WTC11 (cell line): ENCODE measurements around the gene SLC2A10. TPM values are rescaled to one million over a fixed set of nuclear protein-coding genes. Genes with fewer than 3 reads are reported as not detected.

Source experiments
- AR ChIP-seq: fragments of 250-450 bp; sonication (Bioruptor Pico); IDR thresholded peaks from 2 replicates; pipeline ENCODE4 v1.9.0; 2021; ENCODE audit warnings: mild to moderate bottlenecking
- ERG ChIP-seq: fragments of 250-450 bp; sonication (Bioruptor Pico); IDR thresholded peaks from 2 replicates; pipeline ENCODE4 v1.8.0; 2021; ENCODE audit warnings: mild to moderate bottlenecking
- GABPB1 ChIP-seq: sonication (generic); formaldehyde crosslinking; IDR thresholded peaks from 2 replicates; pipeline ENCODE4 v1.8.1; 2023; ENCODE audit warnings: mild to moderate bottlenecking, missing genetic modification reagents
- GTF2I ChIP-seq: fragments of 250-450 bp; sonication (Bioruptor Pico); conservative IDR thresholded peaks from 2 replicates; pipeline ENCODE4 v1.4.0; 2021; ENCODE audit warnings: mild to moderate bottlenecking
- IRF2 ChIP-seq: sonication (generic); formaldehyde crosslinking; IDR thresholded peaks from 2 replicates; pipeline ENCODE4 v1.8.0; 2022; ENCODE audit warnings: low read depth, missing genetic modification reagents, borderline replicate concordance
- JAZF1 ChIP-seq: fragments of 250-450 bp; sonication (Bioruptor Pico); IDR thresholded peaks from 2 replicates; pipeline ENCODE4 v1.9.0; 2021; ENCODE audit warnings: moderate library complexity, mild to moderate bottlenecking, inconsistent platforms
- MXD4 ChIP-seq: fragments of 250-450 bp; sonication (Bioruptor Pico); IDR thresholded peaks from 2 replicates; pipeline ENCODE4 v1.8.0; 2021; ENCODE audit warnings: mild to moderate bottlenecking, moderate library complexity, borderline replicate concordance
- MYBL2 ChIP-seq: sonication (generic); formaldehyde crosslinking; IDR thresholded peaks from 2 replicates; pipeline ENCODE4 v1.8.1; 2023; ENCODE audit warnings: mild to moderate bottlenecking, moderate library complexity, missing genetic modification reagents
- NR1H2 ChIP-seq: sonication (generic); formaldehyde crosslinking; IDR thresholded peaks from 2 replicates; pipeline ENCODE4 v1.9.0; 2021; ENCODE audit warnings: mild to moderate bottlenecking, moderate library complexity, missing genetic modification reagents
- NR3C1 ChIP-seq: sonication (generic); formaldehyde crosslinking; conservative IDR thresholded peaks from 2 replicates; pipeline ENCODE4 v1.8.1; 2023; ENCODE audit warnings: low read depth, mild to moderate bottlenecking, missing genetic modification reagents
- RELA ChIP-seq: sonication (generic); formaldehyde crosslinking; IDR thresholded peaks from 2 replicates; pipeline ENCODE4 v1.8.1; 2022; ENCODE audit warnings: missing genetic modification reagents, mild to moderate bottlenecking, borderline replicate concordance
- SP1 ChIP-seq: sonication (generic); formaldehyde crosslinking; conservative IDR thresholded peaks from 2 replicates; pipeline ENCODE4 v1.8.1; 2022; ENCODE audit warnings: missing genetic modification reagents
- TP53 ChIP-seq: sonication (generic); formaldehyde crosslinking; IDR thresholded peaks from 2 replicates; pipeline ENCODE4 v1.8.1; 2023; ENCODE audit warnings: mild to moderate bottlenecking, missing genetic modification reagents
- ZBTB21 ChIP-seq: sonication (generic); formaldehyde crosslinking; IDR thresholded peaks from 2 replicates; pipeline ENCODE4 v1.8.1; 2023; ENCODE audit warnings: mild to moderate bottlenecking, missing genetic modification reagents, borderline replicate concordance
- ZNF263 ChIP-seq: sonication (generic); formaldehyde crosslinking; IDR thresholded peaks from 2 replicates; pipeline ENCODE4 v1.8.1; 2022; ENCODE audit warnings: low read depth, mild to moderate bottlenecking, moderate library complexity, missing genetic modification reagents
- ZNF281 ChIP-seq: sonication (generic); formaldehyde crosslinking; IDR thresholded peaks from 2 replicates; pipeline ENCODE4 v1.8.0; 2023; ENCODE audit warnings: mild to moderate bottlenecking, missing genetic modification reagents
- ZNF416 ChIP-seq: fragments of 250-450 bp; sonication (Bioruptor Pico); IDR thresholded peaks from 2 replicates; pipeline ENCODE4 v1.9.0; 2021; ENCODE audit warnings: mild to moderate bottlenecking, inconsistent platforms
- ZNF512 ChIP-seq: sonication (generic); formaldehyde crosslinking; IDR thresholded peaks from 2 replicates; pipeline ENCODE4 v1.8.1; 2022; ENCODE audit warnings: missing genetic modification reagents, borderline replicate concordance
- ZNF532 ChIP-seq: fragments of 250-450 bp; sonication (Bioruptor Pico); IDR thresholded peaks from 2 replicates; pipeline ENCODE4 v1.9.0; 2021; ENCODE audit warnings: mild to moderate bottlenecking, borderline replicate concordance
- total RNA-seq: library from RNA; stranded (reverse); gene quantifications from 3 replicates; pipeline ENCODE4 v1.2.3, GENCODE V29; 2021
- TF ChIP-seq, protein P1 (sequence below): sonication (generic); formaldehyde crosslinking; IDR thresholded peaks from 2 replicates; pipeline ENCODE4 v1.8.0; 2022; ENCODE audit warnings: mild to moderate bottlenecking, missing genetic modification reagents
- TF ChIP-seq, protein P2 (sequence below): sonication (generic); formaldehyde crosslinking; IDR thresholded peaks from 2 replicates; pipeline ENCODE4 v1.8.0; 2022; ENCODE audit warnings: mild to moderate bottlenecking, missing genetic modification reagents
- TF ChIP-seq, protein P3 (sequence below): fragments of 250-450 bp; sonication (Bioruptor Pico); IDR thresholded peaks from 2 replicates; pipeline ENCODE4 v2.1.2; 2022; ENCODE audit warnings: mild to moderate bottlenecking, moderate library complexity

Gene SLC2A10
- total RNA-seq, 1 experiment from 2014 or later = 8.0 TPM

DNA sequence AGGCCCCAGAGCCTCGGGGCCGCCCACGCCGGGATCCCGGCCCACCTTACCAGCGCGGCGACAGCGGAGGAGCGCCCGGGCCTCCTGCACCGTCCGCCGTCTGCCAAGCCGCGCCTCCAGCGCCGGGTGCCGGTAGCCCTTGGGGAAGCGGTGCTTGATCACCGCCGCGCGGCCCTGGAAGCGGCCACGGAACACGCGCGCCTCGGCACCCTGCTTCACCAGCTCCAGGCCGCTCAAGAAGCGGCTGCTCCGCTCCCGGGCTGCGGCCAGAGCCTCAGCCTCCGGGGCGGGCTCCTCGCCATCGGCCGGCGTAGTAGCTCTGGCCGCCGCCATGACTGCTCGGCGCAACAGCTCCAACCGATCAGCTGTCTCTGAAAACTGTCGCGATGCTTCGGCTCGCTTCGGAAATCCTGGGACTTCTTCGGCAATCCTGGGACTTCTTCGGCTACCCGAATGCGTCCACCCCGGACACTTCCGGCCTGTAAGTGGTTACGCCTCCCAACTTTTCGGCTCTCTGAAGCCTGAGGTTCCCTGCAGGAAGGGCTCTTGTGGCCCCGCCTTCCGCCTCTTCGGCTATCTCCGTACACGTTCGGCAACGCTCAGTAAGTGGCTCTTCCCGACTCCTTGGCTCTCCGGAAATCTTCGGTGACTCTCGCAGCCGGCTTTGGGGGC, 20.2 kb upstream of the SLC2A10 start, which contains the start of gene TP53RK (continued):
- TF ChIP-seq, protein P1, sequence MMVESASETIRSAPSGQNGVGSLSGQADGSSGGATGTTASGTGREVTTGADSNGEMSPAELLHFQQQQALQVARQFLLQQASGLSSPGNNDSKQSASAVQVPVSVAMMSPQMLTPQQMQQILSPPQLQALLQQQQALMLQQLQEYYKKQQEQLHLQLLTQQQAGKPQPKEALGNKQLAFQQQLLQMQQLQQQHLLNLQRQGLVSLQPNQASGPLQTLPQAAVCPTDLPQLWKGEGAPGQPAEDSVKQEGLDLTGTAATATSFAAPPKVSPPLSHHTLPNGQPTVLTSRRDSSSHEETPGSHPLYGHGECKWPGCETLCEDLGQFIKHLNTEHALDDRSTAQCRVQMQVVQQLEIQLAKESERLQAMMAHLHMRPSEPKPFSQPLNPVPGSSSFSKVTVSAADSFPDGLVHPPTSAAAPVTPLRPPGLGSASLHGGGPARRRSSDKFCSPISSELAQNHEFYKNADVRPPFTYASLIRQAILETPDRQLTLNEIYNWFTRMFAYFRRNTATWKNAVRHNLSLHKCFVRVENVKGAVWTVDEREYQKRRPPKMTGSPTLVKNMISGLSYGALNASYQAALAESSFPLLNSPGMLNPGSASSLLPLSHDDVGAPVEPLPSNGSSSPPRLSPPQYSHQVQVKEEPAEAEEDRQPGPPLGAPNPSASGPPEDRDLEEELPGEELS (CRISPR knock-in tag) = peak; percentile 68; the same call in 1 of the 2 replicates
- TF ChIP-seq RELA (no peak), GABPB1 (peak; percentile 46), SP1 (CRISPR knock-in tag) (peak; percentile 21; the same call in 1 of the 2 replicates), NR3C1 (0 out of 2 replicates have a peak, but pooled peaks have one; percentile 24), GTF2I (CRISPR knock-in tag) (no peak), ZNF512 (CRISPR knock-in tag) (no peak), ZNF532 (CRISPR knock-in tag) (no peak), ERG (no peak), MXD4 (CRISPR knock-in tag) (no peak), ZBTB21 (CRISPR knock-in tag) (no peak), IRF2 (CRISPR knock-in tag) (no peak), AR (CRISPR knock-in tag) (no peak), NR1H2 (no peak), ZNF263 (no peak), TP53 (CRISPR knock-in tag) (no peak), JAZF1 (no peak), MYBL2 (CRISPR knock-in tag) (peak; percentile 75), ZNF416 (CRISPR knock-in tag) (peak; percentile 81; the same call in 1 of the 2 replicates), ZNF281 (CRISPR knock-in tag) (no peak)
- TF ChIP-seq, protein P2, sequence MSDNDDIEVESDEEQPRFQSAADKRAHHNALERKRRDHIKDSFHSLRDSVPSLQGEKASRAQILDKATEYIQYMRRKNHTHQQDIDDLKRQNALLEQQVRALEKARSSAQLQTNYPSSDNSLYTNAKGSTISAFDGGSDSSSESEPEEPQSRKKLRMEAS (CRISPR knock-in tag) = peak; percentile 57
- TF ChIP-seq, protein P3, sequence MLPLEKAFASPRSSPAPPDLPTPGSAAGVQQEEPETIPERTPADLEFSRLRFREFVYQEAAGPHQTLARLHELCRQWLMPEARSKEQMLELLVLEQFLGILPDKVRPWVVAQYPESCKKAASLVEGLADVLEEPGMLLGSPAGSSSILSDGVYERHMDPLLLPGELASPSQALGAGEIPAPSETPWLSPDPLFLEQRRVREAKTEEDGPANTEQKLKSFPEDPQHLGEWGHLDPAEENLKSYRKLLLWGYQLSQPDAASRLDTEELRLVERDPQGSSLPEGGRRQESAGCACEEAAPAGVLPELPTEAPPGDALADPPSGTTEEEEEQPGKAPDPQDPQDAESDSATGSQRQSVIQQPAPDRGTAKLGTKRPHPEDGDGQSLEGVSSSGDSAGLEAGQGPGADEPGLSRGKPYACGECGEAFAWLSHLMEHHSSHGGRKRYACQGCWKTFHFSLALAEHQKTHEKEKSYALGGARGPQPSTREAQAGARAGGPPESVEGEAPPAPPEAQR (CRISPR knock-in tag) = no peak
